Panc1 (cell line): ENCODE measurements around the gene RPL23. TPM values are rescaled to one million over a fixed set of nuclear protein-coding genes. Genes with fewer than 3 reads are reported as not detected.

ENCODE experiments used
- ATAC-seq: fragments of 200-7000 bp; cut with Tn5 transposase; 2 replicates; pipeline ENCODE4 v1.9.1; 2020; ENCODE audit warnings: mild to moderate bottlenecking, moderate library complexity
- BruUV-seq: library from RNA; stranded (reverse); fragments of 400-500 nt; replicated peaks from 2 replicates; lab custom pipeline; 2021; lab: Mats Ljungman, UMichigan
- CTCF ChIA-PET: fragments of 300-600 bp; sonication (Branson Sonifier 250); formaldehyde crosslinking; loops from one replicate; lab custom pipeline; 2022; ENCODE audit warnings: antibody characterized with exemption; lab: Charles Lee
- POLR2A ChIA-PET: fragments of 300-600 bp; sonication (Branson Sonifier 250); formaldehyde crosslinking; loops from one replicate; lab custom pipeline; 2022; ENCODE audit warnings: antibody characterized with exemption; lab: Charles Lee
- DNase-seq: peaks from one replicate; pipeline ENCODE4 v3.0.0-alpha.2; 2010; ENCODE audit warnings: low read depth, low spot score
- H3K27ac ChIP-seq: 2 replicates; pipeline ENCODE4 v1.5.1; 2011; ENCODE audit warnings: mild to moderate bottlenecking, low read length, inconsistent platforms
- H3K27me3 ChIP-seq: fragments of 200-500 bp; sonication (Bioruptor generic); 2 replicates; pipeline ENCODE4 v1.6.0; 2014; ENCODE audit warnings: low read length, inconsistent platforms; ENCODE audit not compliant: control insufficient read depth, insufficient read depth
- H3K36me3 ChIP-seq: fragments of 200-500 bp; sonication (Bioruptor generic); 2 replicates; pipeline ENCODE4 v1.5.1; 2014; ENCODE audit warnings: inconsistent platforms, mild to moderate bottlenecking, low read length, moderate library complexity; ENCODE audit not compliant: control insufficient read depth, insufficient read depth
- H3K4me1 ChIP-seq: 2 replicates; pipeline ENCODE4 v1.5.1; 2011; ENCODE audit warnings: inconsistent platforms, mild to moderate bottlenecking, low read length, moderate library complexity; ENCODE audit not compliant: control insufficient read depth, insufficient read depth
- H3K4me3 ChIP-seq, 2 experiments: 2 replicates each; pipeline ENCODE4 v1.5.1; 2011 to 2012; ENCODE audit warnings: low read depth in 2 of 2, low read length in 2 of 2, mild to moderate bottlenecking in 2 of 2, inconsistent platforms in 1 of 2, moderate library complexity in 1 of 2
- H3K9me3 ChIP-seq: fragments of 200-500 bp; sonication (Bioruptor generic); 2 replicates; pipeline ENCODE4 v1.5.1; 2014; ENCODE audit warnings: low read depth, mild to moderate bottlenecking, inconsistent platforms, low read length, moderate library complexity; ENCODE audit not compliant: control insufficient read depth, insufficient read depth
- CTCF ChIP-seq: fragments of 450-650 bp; IDR thresholded peaks from 2 replicates; pipeline ENCODE4 v1.5.1; 2017; ENCODE audit warnings: mild to moderate bottlenecking
- POLR2AphosphoS5 ChIP-seq: IDR thresholded peaks from 2 replicates; pipeline ENCODE4 v1.6.1; 2012; ENCODE audit warnings: mild to moderate bottlenecking, low read depth, low read length, moderate library complexity
- REST ChIP-seq, 2 experiments: IDR thresholded peaks; 2 replicates each; pipeline ENCODE4 v1.6.1; 2011 to 2012; ENCODE audit warnings: low read depth in 2 of 2, control low read depth in 1 of 2, low read length in 1 of 2, mild to moderate bottlenecking in 1 of 2, moderate library complexity in 1 of 2; ENCODE audit not compliant: insufficient read depth in 1 of 2
- SIN3A ChIP-seq: IDR thresholded peaks from 2 replicates; pipeline ENCODE4 v1.6.1; 2012; ENCODE audit warnings: low read depth, mild to moderate bottlenecking, low read length, moderate library complexity, borderline replicate concordance; ENCODE audit not compliant: insufficient read depth
- TCF7L2 ChIP-seq: IDR thresholded peaks from 2 replicates; pipeline ENCODE4 v1.6.1; 2011; ENCODE audit warnings: mild to moderate bottlenecking, low read depth, low read length, inconsistent platforms
- in situ Hi-C: cut with HindIII; loops from 2 replicates; pipeline ENCODE4 v1.10.0; 2016; ENCODE audit warnings: low sequenced_read_pairs, low pct_unique_long_range_greater_than_20kb
- intact Hi-C: fragments of 100-400 bp; cut with micrococcal nuclease; formaldehyde crosslinking; loops from one replicate; pipeline ENCODE4 v1.10.0; 2022; ENCODE audit not compliant: unreplicated experiment
- total RNA-seq: library from RNA; stranded (reverse); gene quantifications from one replicate; pipeline ENCODE4 v1.2.1, GENCODE V29; 2021; ENCODE audit not compliant: unreplicated experiment

The RPL23 gene
- total RNA-seq, 1 experiment from 2014 or later, result 649 TPM

- BruUV-seq, result no TSS peak
- CTCF ChIA-PET, result no interaction called here
- in situ Hi-C loops, result no loop called here
Measured at GRCh38 chr17:38891441-38891840, 37.9 kb upstream of the RPL23 start.

GRCh38 chr17:38890410-38890746, 36.9 kb upstream of the RPL23 start:
- ATAC-seq, result no peak
- Histone ChIP-seq H3K4me3 (no peak overlapping the region), H3K27ac (no peak overlapping the region), H3K36me3 (no peaks in the 10 kb centered on the region), H3K4me1 (peaks cover 2% of the 10 kb centered on the region), H3K9me3 (no peaks in the 10 kb centered on the region), H3K27me3 (no peaks in the 10 kb centered on the region)
- intact Hi-C loops (no loop called here), in situ Hi-C loops (no loop called here)
- no peak for DNase-seq
- BruUV-seq, result no TSS peak
- TF ChIP-seq POLR2AphosphoS5 (no peak), SIN3A (no peak), REST (IDR thresholded peaks at IDR 0.05; ENCODE audit: insufficient read depth in 1 of 2, low read depth in 2 of 2, low read length in 1 of 2) (no peak), CTCF (no peak), TCF7L2 (no peak)
- POLR2A ChIA-PET, result interaction anchor here (0.6 kb wide), 1 partner anchor 8 kb away, joined by 8 read pairs; no protein-coding TSS in a partner anchor
- CTCF ChIA-PET, result no interaction called here

More at GRCh38 chr17:38891441-38891840, 37.9 kb upstream of the RPL23 start:
- Histone ChIP-seq H3K36me3 (no peaks in the 10 kb centered on the region), H3K4me3 (no peak overlapping the region), H3K4me1 (no peaks in the 10 kb centered on the region; the same call in 1 of the 2 replicates), H3K27ac (no peak overlapping the region), H3K27me3 (no peaks in the 10 kb centered on the region), H3K9me3 (no peaks in the 10 kb centered on the region)
- intact Hi-C loops, result no loop called here
- POLR2A ChIA-PET, result no interaction called here
- no peak for TF ChIP-seq TCF7L2
- TF ChIP-seq SIN3A, result no peak
- ATAC-seq (no peak), DNase-seq (no peak)

- no TSS peak for BruUV-seq
- H3K9me3 ChIP-seq, result no peaks in the 10 kb centered on the region
- ATAC-seq (no peak), DNase-seq (no peak)
- ChIA-PET POLR2A (interaction anchor here (0.7 kb wide), 1 partner anchor 16 kb away, joined by 3 read pairs; no protein-coding TSS in a partner anchor), CTCF (no interaction called here)
- no peak overlapping the region for H3K27ac ChIP-seq
- peaks cover 7% of the 10 kb centered on the region for H3K4me1 ChIP-seq
- in situ Hi-C loops, result no loop called here
- no peaks in the 10 kb centered on the region for H3K36me3 ChIP-seq
- TF ChIP-seq POLR2AphosphoS5 (no peak), REST (IDR thresholded peaks at IDR 0.05; ENCODE audit: insufficient read depth in 1 of 2, low read depth in 2 of 2, low read length in 1 of 2) (no peak), CTCF (no peak), TCF7L2 (no peak), SIN3A (no peak)
- no peak overlapping the region for H3K4me3 ChIP-seq
- intact Hi-C loops, result no loop called here
- no peaks in the 10 kb centered on the region for H3K27me3 ChIP-seq
Measured at GRCh38 chr17:38889745-38890409, 36.4 kb upstream of the RPL23 start.
